ENCODE data around the gene EPHB3.

The EPHB3 gene

GRCh38 chr3:184563941-184564684, 2.5 kb downstream of the EPHB3 start:
- no peak for DNase-seq

GRCh38 chr3:184564685-184565385, 3.2 kb downstream of the EPHB3 start:
- no peak for DNase-seq

GRCh38 chr3:184565421-184566211, 4.0 kb downstream of the EPHB3 start:
- no peak for DNase-seq

GRCh38 chr3:184566441-184567414, 5.1 kb downstream of the EPHB3 start:
- DNase-seq = no peak

- DNase-seq = no peak
These were observed 6.5 kb downstream of the EPHB3 start for GRCh38 chr3:184567946-184568559.

- DNase-seq = peak; percentile 56
These were observed 7.0 kb downstream of the EPHB3 start for GRCh38 chr3:184568560-184568923.

GRCh38 chr3:184568924-184569829, 7.6 kb downstream of the EPHB3 start:
- DNase-seq = peak; percentile 91

GRCh38 chr3:184570035-184570434, 8.4 kb downstream of the EPHB3 start:
- no peak for DNase-seq

- no peak for DNase-seq
These were observed 8.9 kb downstream of the EPHB3 start for GRCh38 chr3:184570489-184570888.

GRCh38 chr3:184571750-184572377, 10.3 kb downstream of the EPHB3 start:
- no peak for DNase-seq

- DNase-seq = no peak
These were observed 11.2 kb downstream of the EPHB3 start for GRCh38 chr3:184572633-184573270.

- DNase-seq = no peak
These were observed 13.2 kb downstream of the EPHB3 start for GRCh38 chr3:184574515-184575417.

GRCh38 chr3:184575701-184576100, 14.1 kb downstream of the EPHB3 start:
- DNase-seq = no peak

- DNase-seq = no peak
These were observed 15.1 kb downstream of the EPHB3 start for GRCh38 chr3:184576457-184577240.

- DNase-seq = no peak
These were observed 16.0 kb downstream of the EPHB3 start for GRCh38 chr3:184577546-184577945.

GRCh38 chr3:184578218-184578617, 16.6 kb downstream of the EPHB3 start:
- no peak for DNase-seq

- no peak for DNase-seq
These were observed 17.2 kb downstream of the EPHB3 start for GRCh38 chr3:184578822-184579221.
